Measurements from ENCODE around the gene PTH1R.

PTH1R gene

DNA sequence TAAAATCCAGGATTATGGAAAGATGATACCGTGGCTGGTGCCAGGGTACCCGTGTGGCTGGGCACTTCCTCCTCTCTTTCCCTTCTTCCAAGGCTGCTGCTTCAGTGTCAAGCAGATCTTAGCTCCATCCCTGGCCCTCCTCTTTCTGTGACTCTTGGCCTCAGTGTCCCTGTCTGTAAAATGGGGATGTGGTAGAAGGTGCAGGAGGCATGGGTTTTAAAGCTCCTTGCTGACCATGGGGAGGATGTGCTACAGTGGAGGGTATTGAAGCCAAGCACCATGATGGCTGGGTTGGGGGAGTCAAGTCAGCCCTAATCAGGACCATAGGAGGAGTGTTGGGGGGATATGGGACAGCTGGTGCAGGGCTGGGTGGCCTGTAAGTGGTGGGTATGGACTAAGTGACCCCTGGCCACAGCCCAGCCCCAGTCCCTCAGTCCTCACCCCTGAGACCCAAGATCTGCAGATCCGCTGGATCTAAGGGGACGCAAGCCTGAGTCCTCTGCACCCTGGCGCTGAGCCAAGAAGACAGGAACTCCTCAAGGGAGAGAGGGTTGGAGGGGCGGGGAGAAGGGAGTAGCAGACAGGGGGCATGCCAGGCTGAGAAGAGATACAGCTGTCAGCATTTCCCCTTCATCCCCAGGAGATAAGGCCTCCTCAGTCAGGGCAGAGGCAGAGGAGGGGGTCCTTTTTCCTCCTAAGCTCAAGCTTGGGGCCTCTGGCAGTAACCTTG lies 12.0 kb downstream of the PTH1R start:
- TF ChIP-seq, protein P1, sequence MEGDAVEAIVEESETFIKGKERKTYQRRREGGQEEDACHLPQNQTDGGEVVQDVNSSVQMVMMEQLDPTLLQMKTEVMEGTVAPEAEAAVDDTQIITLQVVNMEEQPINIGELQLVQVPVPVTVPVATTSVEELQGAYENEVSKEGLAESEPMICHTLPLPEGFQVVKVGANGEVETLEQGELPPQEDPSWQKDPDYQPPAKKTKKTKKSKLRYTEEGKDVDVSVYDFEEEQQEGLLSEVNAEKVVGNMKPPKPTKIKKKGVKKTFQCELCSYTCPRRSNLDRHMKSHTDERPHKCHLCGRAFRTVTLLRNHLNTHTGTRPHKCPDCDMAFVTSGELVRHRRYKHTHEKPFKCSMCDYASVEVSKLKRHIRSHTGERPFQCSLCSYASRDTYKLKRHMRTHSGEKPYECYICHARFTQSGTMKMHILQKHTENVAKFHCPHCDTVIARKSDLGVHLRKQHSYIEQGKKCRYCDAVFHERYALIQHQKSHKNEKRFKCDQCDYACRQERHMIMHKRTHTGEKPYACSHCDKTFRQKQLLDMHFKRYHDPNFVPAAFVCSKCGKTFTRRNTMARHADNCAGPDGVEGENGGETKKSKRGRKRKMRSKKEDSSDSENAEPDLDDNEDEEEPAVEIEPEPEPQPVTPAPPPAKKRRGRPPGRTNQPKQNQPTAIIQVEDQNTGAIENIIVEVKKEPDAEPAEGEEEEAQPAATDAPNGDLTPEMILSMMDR (IDR thresholded peaks at IDR 0.05; ENCODE audit: borderline replicate concordance, extremely low read depth, low read length, poor library complexity, severe bottlenecking): no peak
- TF ChIP-seq EZH2 (IDR thresholded peaks at IDR 0.05; ENCODE audit: borderline replicate concordance, low read depth, low read length, severe bottlenecking): no peak
- H3K9me3 ChIP-seq (ENCODE audit: insufficient read depth, low read length, severe bottlenecking): no peaks in the 10 kb centered on the region
- H3K4me2 ChIP-seq (ENCODE audit: insufficient read depth, low read length): no peak overlapping the region
- peaks cover 11% of the 10 kb centered on the region for H3K4me1 ChIP-seq (ENCODE audit: insufficient read depth, low read length)
- H3K4me3 ChIP-seq (ENCODE audit: low read depth in 1 of 2, low read length in 2 of 2): no peak overlapping the region
- no peaks in the 10 kb centered on the region for H3K79me2 ChIP-seq (ENCODE audit: insufficient read depth, low read length)
- H3K27me3 ChIP-seq (ENCODE audit: insufficient read depth, low read length, poor library complexity): peaks cover 24% of the 10 kb centered on the region
- H4K20me1 ChIP-seq (ENCODE audit: insufficient read depth, low read length): no peaks in the 10 kb centered on the region
- DNase-seq: peak; percentile 50
- H3K27ac ChIP-seq (ENCODE audit: low read length): no peak overlapping the region
- no peak overlapping the region for H3K9ac ChIP-seq (ENCODE audit: low read depth, low read length)
- H2AFZ ChIP-seq (ENCODE audit: low read depth, low read length): no peak overlapping the region
- ATAC-seq (ENCODE audit: insufficient read depth, low read depth): peak; percentile 58; the same call in 2 of the 3 replicates
- H3K36me3 ChIP-seq (ENCODE audit: insufficient read depth, low read length): no peaks in the 10 kb centered on the region

DNA sequence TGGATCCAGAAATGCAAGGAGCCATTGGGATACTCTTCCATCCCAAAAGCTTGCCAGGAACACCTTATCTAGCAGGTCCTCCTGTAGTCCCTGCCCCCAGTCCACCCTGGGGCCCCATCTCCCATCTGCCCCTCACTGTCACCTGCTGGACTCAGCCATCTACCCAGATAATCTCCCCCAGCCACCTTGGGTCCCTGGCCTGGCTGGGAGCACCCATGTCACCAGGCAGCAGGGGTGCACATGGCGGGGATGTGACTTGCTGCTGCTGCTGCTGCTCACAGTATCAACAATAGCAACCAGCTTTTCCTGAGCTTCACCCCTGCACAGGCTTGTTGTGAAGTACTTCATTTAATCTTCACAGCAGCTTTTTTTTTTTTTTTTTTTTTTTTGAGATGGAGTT lies 12.6 kb downstream of the PTH1R start:
- H3K4me2 ChIP-seq (ENCODE audit: insufficient read depth, low read length): no peak overlapping the region
- no peak overlapping the region for H2AFZ ChIP-seq (ENCODE audit: low read depth, low read length)
- H3K9ac ChIP-seq (ENCODE audit: low read depth, low read length): no peak overlapping the region
- H3K79me2 ChIP-seq (ENCODE audit: insufficient read depth, low read length): no peaks in the 10 kb centered on the region
- no peak for TF ChIP-seq EZH2 (IDR thresholded peaks at IDR 0.05; ENCODE audit: borderline replicate concordance, low read depth, low read length, severe bottlenecking)
- TF ChIP-seq, protein P1 (IDR thresholded peaks at IDR 0.05; ENCODE audit: borderline replicate concordance, extremely low read depth, low read length, poor library complexity, severe bottlenecking): no peak
- no peak for ATAC-seq (ENCODE audit: insufficient read depth, low read depth)
- peaks cover 24% of the 10 kb centered on the region for H3K27me3 ChIP-seq (ENCODE audit: insufficient read depth, low read length, poor library complexity)
- no peaks in the 10 kb centered on the region for H4K20me1 ChIP-seq (ENCODE audit: insufficient read depth, low read length)
- no peak overlapping the region for H3K4me3 ChIP-seq (ENCODE audit: low read depth in 1 of 2, low read length in 2 of 2)
- H3K4me1 ChIP-seq (ENCODE audit: insufficient read depth, low read length): peaks cover 11% of the 10 kb centered on the region
- H3K9me3 ChIP-seq (ENCODE audit: insufficient read depth, low read length, severe bottlenecking): no peaks in the 10 kb centered on the region
- no peak overlapping the region for H3K27ac ChIP-seq (ENCODE audit: low read length)
- no peaks in the 10 kb centered on the region for H3K36me3 ChIP-seq (ENCODE audit: insufficient read depth, low read length)
- no peak for DNase-seq

DNA sequence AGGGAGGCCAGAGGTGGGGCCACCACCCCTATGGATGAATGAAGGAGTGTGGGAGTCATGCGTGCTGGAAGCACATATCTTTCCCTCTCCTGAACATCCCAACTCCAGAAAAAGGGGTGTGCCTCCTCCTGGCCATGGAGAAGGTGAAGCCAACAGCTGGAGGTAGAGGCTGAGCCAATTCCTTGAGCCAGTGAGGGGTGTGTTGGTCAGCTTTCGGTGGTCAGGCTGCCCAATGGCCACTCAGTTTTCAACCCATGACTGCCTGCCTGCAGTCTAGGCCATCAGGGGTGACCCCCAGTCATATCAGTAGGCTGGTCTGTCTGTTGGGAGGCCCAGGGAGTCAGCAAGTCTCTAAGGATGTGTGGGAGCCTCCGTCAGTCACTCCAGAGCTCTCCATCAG lies 13.6 kb downstream of the PTH1R start:
- Histone ChIP-seq H3K27ac (ENCODE audit: low read length) (no peak overlapping the region), H3K27me3 (ENCODE audit: insufficient read depth, low read length, poor library complexity) (peaks cover 24% of the 10 kb centered on the region), H3K79me2 (ENCODE audit: insufficient read depth, low read length) (no peaks in the 10 kb centered on the region), H4K20me1 (ENCODE audit: insufficient read depth, low read length) (no peaks in the 10 kb centered on the region; the same call in 1 of the 2 replicates), H3K4me2 (ENCODE audit: insufficient read depth, low read length) (no peak overlapping the region), H3K36me3 (ENCODE audit: insufficient read depth, low read length) (no peaks in the 10 kb centered on the region), H3K4me3 (ENCODE audit: low read depth in 1 of 2, low read length in 2 of 2) (no peak overlapping the region), H3K4me1 (ENCODE audit: insufficient read depth, low read length) (peaks cover 11% of the 10 kb centered on the region), H2AFZ (ENCODE audit: low read depth, low read length) (no peak overlapping the region), H3K9me3 (ENCODE audit: insufficient read depth, low read length, severe bottlenecking) (no peaks in the 10 kb centered on the region), H3K9ac (ENCODE audit: low read depth, low read length) (no peak overlapping the region)
- TF ChIP-seq EZH2 (IDR thresholded peaks at IDR 0.05; ENCODE audit: borderline replicate concordance, low read depth, low read length, severe bottlenecking): no peak
- TF ChIP-seq, protein P1 (IDR thresholded peaks at IDR 0.05; ENCODE audit: borderline replicate concordance, extremely low read depth, low read length, poor library complexity, severe bottlenecking): no peak
- ATAC-seq (ENCODE audit: insufficient read depth, low read depth) (no peak), DNase-seq (no peak)
